NCI-H526 treated with DMSO at 0.1 percent for 48 hours (cell line): Measurements from ENCODE around the gene HOXD8.

Source experiments
- DNase-seq: peaks from one replicate; lab custom pipeline; 2025; lab: John Stamatoyannopoulos, UW

The HOXD8 gene

GRCh38 chr2:176146645-176147044 lies 17.1 kb downstream of the HOXD8 start:
- DNase-seq, result no peak

- DNase-seq, result no peak
Observed at GRCh38 chr2:176147210-176147799, 17.8 kb downstream of the HOXD8 start.

DNA sequence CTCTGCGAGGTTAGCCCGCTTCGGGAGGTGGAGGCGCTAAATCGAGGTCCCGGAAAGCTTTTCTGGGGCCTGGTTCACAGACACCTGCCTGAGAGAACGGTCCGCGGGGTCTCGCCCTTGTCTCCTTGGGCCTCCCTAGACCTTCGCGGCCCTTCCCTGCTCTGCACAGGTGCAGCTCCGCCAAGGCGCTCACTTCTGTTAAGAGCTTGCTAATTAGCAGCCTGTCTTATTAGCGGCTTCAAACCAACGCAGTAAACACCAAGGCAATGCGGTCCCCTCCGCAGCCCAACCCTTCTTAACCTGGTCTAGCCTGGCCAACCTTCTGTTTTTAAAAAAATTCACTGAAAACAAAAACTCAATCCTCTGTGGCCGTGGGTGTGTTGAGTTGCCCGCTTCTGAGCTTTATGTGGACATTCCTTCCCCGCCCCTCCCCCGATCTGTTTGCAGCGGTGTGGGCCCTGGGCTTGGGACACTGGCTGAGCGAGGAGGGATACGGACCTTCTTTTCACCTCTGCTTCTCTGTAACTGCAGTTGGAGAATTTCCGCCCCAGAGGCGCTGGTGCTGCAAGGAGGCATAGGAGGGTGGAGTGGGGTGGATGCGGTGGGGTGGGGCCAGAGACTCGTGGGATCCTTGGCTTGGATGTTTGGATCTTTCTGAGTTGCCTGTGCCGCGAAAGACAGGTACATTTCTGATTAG lies 18.4 kb downstream of the HOXD8 start:
- DNase-seq, result no peak

GRCh38 chr2:176148751-176149421 lies 19.4 kb downstream of the HOXD8 start:
- DNase-seq, result no peak

- DNase-seq, result no peak
Observed at GRCh38 chr2:176149481-176149938, 20.0 kb downstream of the HOXD8 start.

- no peak for DNase-seq
Observed at GRCh38 chr2:176149939-176150583, 20.6 kb downstream of the HOXD8 start.

DNA sequence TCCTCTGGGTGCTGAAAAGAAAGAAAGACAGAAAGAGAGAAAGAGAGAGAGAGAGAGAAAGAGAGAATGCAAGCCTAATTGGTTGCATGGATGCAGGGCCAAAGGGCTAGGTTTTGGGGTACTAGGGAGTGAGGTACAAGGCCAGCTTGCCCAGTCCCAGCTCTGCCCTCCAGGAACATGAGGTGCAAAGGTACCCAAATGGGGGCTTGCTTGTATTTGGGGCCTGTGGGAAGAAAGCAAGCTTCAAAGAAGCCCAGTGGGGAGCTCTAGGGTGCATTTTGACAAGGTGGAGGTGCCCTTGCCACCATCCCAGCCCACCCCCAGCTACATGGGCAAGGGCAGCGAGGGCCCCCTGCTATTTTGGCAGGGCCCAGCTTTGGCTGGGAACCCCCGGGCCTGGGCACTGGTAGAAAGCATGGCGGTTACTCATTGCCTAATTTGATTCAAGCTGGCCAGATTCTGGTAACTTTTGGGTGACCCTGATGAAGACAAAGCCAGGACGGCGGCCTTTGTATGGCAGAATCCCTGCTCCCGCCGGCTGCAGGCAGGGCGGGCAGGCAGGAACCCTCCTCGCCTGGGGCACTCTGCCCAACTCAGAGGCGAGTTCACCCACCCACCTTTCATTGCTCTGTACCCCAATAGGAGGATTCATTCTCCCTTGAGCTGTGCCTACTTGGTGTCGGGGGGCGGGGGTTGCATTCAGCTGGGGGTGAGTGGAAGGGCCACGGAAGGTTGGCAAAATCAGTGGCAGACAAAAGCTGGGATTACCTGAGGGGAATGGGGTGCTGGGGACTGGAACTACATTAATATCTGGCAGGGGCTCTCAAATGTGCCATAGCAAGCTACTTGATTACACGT lies 21.3 kb downstream of the HOXD8 start:
- DNase-seq, result no peak

DNA sequence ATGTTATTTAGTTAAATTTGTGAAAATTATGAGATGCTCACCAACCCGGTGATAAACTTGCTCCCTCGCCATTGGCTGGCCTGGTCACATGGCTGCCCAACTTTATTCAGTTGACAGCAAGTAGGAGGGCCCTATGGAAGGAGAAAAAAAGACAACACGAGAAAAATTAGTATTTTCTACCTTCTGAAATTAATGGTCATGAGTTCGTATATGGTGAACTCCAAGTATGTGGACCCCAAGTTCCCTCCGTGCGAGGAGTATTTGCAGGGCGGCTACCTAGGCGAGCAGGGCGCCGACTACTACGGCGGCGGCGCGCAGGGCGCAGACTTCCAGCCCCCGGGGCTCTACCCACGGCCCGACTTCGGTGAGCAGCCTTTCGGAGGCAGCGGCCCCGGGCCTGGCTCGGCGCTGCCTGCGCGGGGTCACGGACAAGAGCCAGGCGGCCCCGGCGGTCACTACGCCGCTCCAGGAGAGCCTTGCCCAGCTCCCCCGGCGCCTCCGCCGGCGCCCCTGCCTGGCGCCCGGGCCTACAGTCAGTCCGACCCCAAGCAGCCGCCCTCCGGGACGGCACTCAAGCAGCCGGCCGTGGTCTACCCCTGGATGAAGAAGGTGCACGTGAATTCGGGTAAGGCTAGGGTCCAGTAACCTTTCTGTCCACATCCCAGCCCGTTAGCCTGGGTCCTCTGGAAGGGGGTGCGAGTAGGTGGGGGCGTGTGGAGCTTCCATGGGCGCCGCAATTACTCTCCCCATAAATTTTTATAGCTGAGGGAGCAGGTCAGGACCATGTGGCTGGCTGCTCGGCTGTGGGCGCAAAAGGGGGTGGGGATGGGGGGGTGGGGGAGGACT lies 22.2 kb downstream of the HOXD8 start, which contains the start of gene HOXD4:
Gene HOXD4 (plus strand): TSS at position 109 of the 846 bp plus-strand sequence. CDS start 84 bp downstream, at position 193.
- no peak for DNase-seq

DNA sequence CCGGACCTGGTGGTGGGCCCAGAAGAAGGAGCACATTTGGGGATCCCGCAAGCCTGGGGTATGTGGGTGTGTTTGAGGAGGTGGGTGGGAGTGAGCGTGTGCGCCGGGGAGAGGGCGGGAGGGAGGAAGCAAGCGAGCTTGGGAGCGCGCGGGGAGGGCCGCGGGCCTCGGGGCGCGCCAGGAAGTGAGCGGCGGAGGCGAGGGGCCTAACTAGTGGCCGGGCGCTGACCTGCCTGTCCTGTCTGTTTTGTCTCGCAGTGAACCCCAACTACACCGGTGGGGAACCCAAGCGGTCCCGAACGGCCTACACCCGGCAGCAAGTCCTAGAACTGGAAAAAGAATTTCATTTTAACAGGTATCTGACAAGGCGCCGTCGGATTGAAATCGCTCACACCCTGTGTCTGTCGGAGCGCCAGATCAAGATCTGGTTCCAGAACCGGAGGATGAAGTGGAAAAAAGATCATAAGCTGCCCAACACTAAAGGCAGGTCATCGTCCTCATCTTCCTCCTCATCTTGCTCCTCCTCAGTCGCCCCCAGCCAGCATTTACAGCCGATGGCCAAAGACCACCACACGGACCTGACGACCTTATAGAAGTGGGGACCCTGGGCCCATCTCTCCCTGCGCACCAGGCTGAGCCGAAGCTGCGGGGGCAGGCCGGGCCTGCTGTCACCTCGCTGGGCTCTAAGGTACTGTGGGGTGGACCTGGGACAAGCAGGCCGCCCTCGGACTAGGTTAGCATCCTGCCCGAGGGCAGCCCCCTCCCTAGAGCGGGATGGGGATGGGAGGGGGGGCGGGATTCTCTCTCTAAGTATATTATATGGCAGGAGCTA lies 23.1 kb downstream of the HOXD8 start:
- DNase-seq, result no peak

DNA sequence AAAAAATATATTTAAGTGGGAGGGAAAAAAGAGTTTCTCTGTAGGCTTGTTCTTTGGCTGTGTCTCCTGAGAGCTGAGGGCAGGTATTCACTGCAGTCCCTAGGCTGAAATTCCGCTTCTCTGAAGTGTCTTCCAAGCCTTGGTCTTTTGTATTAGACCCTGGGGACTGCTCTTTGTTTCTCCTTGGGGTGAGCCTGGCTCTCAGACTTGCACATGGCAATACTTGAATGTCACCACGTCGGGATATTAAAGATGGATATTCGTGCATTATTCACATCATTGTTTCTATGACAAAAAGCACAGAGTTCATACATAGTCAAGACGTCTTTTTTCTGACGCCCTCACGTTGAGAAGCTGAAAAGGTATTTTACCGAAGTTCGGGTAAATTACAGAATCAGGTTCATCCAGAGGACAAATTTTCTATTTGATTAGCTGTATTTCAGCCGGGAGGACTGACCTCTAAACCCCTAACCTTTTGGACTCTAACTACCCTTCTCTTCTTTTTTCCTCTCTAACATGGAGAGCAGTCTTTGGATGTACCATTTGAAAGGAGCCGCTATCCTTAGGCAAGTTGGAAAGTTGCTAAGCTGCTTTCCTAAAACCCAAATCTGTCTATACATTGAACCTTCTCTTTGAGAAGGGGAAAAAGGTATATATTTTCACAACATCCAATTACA lies 25.2 kb downstream of the HOXD8 start:
- no peak for DNase-seq

- no peak for DNase-seq
Observed at GRCh38 chr2:176155356-176156044, 26.0 kb downstream of the HOXD8 start.

- DNase-seq, result no peak
Observed at GRCh38 chr2:176156301-176156806, 26.8 kb downstream of the HOXD8 start.

DNA sequence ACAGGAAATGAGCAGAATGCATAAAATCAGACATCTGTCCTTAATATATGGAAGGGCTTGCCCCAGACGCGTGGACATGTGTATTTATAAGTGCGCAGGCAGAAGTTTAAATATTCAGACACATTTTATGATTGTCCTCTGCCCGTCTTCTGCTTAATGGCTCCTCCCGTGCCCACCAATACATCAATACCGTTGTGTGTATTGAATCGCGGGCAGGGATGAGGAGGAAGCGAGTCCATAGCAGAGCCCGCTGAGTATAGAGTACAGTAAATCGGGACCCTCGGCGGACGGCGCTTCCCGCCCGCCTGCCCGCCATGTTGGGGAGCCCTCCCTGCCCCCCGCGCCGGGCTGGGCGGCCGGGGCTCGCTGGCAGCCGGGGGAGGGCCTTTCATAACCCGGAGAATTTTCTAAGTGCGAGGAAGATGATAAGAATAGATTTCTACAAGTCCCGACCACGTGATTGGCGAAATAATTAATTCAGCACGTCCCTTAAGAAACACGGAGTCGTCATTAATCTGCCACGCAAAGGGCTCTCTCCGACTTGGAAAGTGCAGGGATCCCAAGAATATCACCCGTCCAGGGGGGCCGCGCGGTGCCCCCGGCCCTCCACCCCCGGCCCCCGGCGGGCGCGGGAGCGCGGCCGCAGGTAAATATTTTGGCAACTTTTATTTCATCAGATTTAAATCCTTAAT lies 27.4 kb downstream of the HOXD8 start, which contains the start of gene HOXD3:
Gene HOXD3 (plus strand): TSS at position 501 of the 692 bp plus-strand sequence. CDS start 11,808 bp downstream, outside the sequence.
- DNase-seq, result peak; percentile 44

DNA sequence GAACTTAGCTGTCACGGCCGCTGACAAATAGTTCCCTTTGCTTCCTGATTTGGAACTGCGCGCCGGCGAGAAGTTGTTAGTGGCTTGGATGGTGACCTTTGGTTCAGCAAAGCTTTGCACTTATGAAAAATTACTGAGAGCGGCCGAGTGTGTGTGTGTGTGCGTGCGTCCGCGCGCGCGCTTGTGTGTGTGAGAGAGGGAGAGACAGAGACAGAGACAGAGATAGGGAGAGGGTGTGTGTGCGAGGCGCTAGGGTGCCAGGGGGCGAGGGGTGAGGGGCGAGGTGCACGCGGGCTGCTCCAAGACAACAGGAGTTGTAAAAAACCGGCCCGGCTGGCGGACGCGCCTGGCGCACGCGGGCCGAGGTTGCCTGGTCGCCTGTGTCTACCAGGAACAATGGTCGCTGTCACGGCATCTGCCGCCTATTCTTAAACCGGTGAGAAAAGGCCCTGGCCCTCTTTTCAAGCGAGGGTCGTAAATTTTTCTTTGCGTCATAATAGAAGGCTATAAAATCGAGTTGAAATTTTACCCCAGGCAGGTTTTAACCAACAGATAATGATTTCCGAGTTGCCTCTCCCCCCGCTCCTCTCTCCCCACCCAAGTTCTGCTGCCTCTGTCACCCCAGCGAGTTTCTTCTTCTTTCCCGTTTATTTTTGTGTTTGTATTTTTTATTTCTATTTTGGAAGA lies 28.1 kb downstream of the HOXD8 start:
- DNase-seq, result peak; percentile 81

GRCh38 chr2:176158186-176158591 lies 28.7 kb downstream of the HOXD8 start:
- peak; percentile 80 for DNase-seq

DNA sequence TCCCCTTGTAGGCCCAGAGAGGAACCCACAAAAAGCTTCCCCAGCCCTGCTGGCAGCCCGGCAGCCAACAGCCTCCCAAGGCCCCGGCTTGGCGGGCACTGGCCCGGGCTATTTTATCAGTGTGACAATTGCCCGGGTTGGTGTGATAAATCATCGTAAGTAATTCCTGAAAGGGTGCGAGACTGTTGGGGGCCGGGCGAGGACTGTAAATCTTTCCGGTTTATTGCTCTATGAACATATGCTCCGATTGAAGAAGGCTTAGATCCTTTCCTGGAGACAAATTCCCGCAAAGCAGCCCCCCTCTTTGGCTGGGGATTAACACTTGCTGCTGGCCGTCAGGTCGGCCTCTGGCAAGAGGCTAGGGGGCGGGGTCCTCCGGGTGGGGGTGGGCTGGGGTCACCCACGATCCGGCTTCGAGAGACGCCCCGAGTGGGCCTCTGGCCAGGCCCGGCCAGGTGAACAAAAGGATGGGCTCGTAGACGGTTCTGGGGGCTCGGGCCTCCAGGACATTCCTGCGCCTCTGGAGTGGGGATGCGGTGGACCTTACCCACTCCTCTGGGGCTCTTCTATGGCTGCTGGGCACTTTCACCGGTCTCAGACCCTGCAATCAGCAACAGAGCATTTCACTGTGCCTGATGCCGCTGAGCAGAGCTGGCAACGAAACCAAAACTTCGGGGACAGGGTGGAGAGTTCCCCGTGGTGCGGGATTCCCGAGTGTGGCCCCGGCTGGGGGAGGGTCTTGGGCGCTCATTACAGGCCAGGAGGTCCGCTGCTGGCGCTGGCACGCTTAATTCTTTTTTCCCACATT lies 29.6 kb downstream of the HOXD8 start:
- DNase-seq, result peak; percentile 39
